Stimulated activated CD8-positive, alpha-beta memory T cell treated with anti-CD3 and anti-CD28 coated beads, Interleukin-7, amount 100 ng/mL, for 4 hours (primary cell): ENCODE data around the gene SLC27A5.
A peak's percentile ranks its signal among the peaks of the same experiment; 100 is the strongest.
"Not testable (repeated sequence)": the region's sequence is repeated elsewhere in the genome, so short reads cannot be mapped to it uniquely, and the experiment has no call there.

Experiments used
- DNase-seq, 2 donors: peaks; one replicate each; pipeline ENCODE4 v3.0.0-alpha.2; 2020; ENCODE audit warnings: low read depth in 2 of 2

SLC27A5 gene

DNA sequence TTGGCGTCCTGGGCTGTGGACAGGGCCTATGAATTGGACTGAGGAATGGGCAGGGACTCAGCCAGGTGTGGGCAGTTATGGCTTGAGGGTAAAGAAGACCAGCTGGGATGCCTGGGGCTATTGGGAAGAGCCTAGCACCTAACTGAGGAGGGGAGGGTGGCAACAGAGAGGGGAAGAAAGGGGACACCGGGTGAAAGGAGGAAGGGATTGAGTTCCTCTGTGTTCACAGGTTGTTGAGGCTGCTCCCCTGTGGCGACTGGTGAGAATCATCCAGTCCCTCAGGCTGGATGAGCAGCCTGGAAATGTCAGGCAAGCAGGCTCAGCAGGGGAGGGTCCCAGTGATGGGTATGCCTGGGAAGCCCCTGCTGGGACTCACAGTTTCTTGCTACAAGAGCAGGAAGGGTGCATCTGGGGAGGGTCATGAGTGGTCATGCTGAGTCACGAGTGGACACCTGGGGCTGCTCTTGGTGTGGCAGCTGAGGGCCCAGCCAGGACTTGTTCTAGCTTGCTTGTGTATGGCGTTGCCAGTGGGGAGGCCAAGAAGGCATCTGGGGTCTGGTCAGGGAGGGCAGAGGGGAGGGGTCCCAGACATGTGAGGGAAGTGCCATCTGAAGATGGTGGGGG, 43.5 kb downstream of the SLC27A5 start:
- DNase-seq = no peak

DNA sequence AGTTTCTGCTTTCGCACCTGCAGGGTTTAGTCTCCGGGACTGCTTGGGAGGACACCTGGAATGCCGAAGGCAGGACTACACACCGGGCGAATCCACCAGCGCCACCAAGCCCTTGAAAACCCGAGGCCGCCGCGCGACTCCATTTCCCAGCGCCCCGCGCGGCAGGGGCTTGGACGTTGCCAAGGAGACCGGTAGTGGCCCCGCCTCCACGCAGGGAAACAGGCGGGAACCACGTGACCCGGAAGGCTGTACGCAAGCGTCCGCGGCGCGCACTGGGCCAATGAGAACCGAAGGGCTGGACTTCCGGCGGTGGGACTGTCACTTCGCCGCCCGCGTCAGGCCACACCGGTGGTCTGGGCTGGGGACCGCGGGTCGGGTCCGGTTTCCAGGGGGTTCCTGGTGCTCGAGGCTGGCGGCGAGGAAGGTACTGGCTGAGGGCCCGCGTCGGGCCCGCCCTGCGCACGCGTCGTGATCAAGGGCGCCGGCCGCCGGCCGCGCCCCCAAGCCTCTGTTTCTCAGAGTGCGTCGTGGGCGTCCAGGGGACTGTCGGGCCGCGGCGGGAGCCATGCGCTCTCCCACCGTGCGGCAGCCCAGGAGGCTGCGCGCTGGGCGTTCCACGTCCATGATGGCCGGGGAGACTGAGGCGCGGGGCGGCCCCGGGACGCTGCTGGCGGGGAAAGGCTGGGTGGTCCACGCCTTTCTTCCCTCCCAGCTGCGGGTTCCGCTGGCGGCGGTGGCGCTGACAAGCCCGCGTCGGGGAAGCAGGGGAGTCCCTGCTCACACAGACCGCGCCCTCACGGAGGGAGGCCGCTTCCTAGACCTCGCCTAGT, 44.8 kb downstream of the SLC27A5 start, which contains the start of gene ZNF324:
Gene ZNF324 (plus strand): TSS at position 321 of the 830 bp plus-strand sequence. CDS start 2,106 bp downstream, outside the sequence.
- peak; percentile 95 to 97 for DNase-seq

DNA sequence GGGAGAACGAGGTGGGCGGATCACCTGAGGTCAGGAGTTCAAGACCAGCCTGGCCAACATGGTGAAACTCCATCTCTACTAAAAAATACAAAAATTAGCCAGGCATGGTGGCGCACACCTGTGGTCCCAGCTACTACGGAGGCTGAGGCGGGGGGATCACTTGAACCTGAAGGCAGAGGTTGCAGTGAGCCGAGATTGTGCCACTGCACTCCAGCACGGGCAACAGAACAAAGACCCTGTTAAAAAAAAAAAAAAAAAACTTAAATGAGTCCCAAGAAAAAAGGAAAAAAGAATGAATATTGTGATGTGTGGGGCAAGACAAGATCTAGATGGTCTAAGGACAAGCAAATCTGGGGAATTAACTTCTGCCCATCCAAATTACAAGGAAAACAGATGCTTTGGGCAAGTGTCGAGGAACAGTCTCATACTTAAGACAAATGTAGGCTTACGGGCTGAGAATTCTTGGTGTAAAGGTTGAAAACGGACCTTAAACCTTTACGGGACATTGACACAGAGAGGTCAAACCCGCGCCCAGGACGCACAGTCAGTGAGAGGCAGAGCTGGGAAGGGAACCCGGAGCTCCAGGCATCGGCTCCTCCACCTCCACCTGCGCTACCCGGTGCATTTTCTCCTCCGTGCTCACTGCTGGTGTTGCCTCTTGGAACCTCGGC, 45.6 kb downstream of the SLC27A5 start:
- DNase-seq = no peak

DNA sequence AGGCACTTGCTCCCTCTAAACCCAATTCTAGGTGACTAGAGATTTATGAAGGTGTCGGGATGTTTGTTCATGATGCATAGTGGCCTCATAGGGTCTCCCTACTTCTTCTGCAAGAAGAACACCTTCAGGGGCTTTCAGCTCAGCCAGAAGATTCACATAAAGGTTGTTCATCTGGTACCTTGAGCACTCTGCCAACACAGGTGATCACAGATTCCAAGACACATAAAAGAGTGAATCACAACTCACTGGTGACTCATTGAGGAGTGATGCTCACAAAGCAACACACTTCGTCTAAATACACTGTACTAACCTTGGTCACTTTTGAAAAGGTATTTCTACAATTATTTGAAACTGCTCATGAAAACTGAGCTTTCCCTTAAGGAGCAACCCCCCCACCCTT, 51.8 kb downstream of the SLC27A5 start:
- no peak for DNase-seq

DNA sequence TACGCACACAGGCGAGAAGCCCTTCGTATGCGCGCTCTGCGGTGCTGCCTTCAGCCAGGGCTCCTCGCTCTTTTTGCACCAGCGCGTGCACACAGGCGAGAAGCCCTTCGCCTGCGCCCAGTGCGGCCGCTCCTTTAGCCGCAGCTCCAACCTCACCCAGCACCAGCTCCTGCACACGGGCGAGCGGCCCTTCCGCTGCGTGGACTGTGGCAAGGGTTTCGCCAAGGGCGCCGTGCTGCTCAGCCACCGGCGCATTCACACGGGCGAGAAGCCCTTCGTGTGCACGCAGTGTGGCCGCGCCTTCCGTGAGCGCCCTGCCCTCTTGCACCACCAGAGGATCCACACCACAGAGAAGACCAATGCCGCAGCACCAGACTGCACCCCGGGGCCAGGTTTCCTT, 55.7 kb downstream of the SLC27A5 start:
- DNase-seq = no peak

DNA sequence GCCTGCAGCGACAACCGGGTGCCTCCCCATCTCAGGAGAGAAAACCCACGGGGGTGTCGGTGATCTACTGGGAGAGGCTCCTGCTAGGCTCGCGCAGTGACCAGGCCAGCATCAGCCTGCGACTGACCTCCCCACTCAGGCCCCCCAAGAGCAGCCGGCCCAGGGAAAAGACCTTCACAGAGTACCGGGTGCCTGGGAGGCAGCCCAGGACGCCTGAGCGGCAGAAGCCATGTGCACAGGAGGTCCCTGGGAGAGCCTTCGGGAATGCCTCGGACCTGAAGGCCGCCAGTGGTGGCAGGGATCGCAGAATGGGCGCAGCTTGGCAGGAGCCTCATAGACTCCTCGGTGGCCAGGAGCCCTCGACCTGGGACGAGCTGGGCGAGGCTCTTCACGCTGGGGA, 56.5 kb downstream of the SLC27A5 start:
- no peak for DNase-seq

DNA sequence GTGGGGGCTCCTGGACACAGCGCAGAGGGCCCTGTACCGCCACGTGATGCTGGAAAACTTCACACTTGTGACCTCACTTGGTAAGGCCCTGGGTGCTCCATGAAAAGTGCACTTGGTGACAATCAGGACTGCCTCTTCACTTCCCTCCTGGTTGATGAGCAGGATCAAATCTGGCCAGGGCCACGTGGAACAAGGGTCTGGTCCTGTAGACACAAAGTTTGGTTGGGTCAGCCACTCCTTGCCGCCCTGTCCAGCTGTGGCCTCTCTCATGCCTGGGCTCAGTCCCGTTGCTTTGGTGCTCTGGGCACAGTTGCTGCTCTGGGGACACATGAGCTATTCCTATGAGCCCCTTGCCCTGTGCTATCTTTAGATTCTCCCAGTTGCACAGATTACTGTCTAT, 58.0 kb downstream of the SLC27A5 start:
- DNase-seq = no peak

DNA sequence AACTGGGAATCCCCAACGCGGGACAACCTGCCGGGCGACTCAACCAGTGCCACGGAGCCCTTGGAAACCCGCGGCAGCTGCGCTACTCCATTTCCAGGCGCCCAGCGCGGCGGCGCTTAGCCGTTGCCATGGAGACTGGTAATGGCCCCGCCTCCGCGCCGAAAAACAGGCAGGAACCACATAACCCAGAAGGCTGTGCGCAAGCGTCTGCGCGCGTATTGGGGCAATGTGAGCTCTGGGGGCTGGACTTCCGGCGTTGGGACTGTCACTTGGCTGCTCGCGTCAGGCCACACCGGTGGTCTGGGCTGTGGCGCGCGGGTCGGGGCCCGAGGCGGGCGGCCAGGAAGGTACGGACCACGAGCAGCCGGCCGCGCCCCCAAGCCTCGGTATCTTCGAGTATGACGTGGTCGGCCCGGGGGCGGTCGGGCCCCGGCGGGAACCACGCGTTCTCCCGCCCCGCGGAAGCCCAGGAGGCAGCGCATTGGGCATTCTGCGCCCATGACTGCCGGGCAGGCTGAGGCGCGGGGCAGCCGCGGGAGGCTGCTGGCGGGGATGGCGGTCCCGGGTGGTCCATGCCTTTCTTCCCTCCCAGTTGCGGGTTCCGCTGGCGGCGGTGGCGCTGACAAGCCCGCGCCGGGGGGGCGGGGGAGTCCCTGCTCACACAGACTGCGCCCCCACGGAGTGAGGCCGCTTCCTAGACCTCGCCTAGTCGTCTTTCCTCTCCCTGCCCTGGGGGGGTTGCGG, 60.3 kb downstream of the SLC27A5 start, which contains the start of gene ZNF324B:
Gene ZNF324B (plus strand): TSS at position 265 of the 744 bp plus-strand sequence. CDS start 2,080 bp downstream, outside the sequence.
- peak; percentile 95 for DNase-seq

DNA sequence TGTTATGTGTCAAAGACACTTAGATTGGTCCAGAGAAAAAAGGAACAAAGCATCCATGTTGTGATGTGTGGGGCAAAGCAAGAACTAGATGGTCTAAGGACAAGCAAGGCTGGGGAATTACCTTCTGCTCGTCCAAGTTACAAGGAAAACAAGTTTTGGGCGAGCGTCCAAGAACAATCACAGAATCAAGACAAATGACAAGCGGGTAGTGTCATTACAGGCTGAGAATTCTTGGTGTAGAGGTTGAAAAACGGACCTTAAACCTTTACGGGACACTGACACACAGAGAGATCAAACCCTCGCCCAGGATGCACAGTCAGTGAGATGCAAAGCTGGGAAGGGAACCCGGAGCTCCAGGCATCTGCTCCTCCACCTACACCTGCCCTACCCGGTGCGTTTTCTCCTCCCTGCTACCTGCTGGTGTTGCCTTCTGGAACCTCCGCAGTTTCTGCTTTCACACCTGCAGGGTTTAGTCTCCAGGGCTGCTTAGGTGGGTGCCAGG, 60.9 kb downstream of the SLC27A5 start:
- DNase-seq = no peak

DNA sequence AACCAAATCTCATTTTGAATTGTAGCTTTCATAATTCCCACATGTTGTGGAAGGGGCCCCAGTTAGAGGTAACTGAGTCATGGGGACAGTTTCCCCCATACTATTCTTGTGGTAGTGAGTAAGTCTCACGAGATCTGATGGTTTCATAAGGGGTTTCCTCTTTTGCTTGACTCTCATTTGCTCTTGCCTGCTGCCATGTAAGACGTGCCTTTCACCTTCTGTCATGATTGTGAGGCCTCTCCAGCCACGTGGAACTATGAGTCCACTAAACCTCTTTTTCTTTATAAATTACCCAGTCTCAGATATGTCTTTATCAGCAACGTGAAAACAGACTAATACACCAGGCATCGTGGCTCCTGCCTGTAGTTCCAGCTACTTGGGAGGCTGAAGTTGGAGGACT, 61.8 kb downstream of the SLC27A5 start:
- not testable (repeated sequence) for DNase-seq

DNA sequence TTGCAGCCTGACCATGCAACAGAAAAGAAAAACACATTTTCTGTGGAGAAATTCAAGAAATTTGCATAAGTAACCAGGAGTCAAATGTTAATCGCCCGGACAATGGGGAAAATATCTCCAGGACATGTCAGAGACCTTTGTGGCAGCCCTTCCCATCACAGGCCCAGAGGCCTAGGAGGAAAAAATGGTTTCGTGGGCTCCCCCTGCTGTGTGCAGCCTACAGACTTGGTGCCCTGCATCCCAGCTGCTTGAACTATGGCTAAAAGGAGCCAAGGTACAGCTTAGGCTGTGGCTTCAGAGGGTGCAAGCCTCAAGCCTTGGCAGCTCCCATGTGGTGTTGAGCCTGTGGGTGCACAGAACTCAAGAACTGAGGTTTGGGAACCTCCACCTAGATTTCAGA, 62.9 kb downstream of the SLC27A5 start:
- not testable (repeated sequence) for DNase-seq
